ENCODE data around the gene PRMT2.

PRMT2 gene

GRCh38 chr21:46641656-46642055 lies 6.2 kb downstream of the PRMT2 start:
- no peak for DNase-seq (ENCODE audit: low spot score)

GRCh38 chr21:46643379-46644177 lies 8.1 kb downstream of the PRMT2 start:
- DNase-seq (ENCODE audit: low spot score) = no peak

GRCh38 chr21:46645840-46646239 lies 10.4 kb downstream of the PRMT2 start:
- no peak for DNase-seq (ENCODE audit: low spot score)

DNA sequence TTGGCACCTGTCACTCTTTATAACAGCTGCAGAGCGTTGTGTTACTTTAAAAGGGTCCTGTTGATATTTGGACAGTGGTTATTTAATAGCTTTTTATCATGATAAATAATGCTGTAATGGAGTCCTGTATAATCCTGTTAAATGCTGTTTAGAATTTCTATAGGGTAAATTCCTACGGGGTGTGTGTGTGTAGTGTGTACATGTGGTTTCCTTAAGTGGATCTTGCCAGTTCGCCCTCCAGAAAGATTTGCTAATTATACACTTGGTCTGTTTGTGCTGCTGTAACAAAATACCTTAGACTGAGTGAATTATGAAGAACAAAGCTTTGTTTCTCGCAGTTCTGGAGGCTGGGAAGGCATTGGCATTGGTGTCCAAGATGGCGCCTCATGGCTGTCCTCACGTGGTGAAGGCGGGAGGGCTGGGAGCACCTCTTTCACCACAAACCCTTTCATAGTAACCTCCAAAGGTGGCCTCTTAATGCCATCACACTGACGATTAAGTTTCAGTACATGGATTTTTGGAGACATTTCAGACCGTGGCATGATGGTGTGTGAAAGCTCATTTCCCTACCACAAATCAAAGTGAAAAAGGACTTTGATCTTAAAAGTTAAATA lies 11.2 kb downstream of the PRMT2 start:
- no peak for DNase-seq (ENCODE audit: low spot score)

DNA sequence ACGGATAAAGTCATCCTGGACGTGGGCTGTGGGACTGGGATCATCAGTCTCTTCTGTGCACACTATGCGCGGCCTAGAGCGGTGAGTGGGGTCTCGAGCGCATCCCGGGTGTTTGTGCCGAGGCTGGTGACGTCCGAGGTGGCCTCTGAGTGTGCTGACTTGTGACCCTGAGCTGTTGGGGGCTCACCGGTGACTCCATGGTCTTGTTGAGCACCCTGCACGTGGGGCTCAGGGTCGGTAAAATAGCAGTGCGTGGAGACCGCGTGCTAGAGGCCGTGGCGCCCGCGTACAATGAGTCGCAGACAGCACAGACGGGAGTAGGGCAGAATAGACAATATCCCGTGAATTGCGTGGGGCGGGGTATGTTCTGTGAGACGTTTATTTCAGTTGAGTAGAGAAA lies 13.1 kb downstream of the PRMT2 start:
- no peak for DNase-seq (ENCODE audit: low spot score)

DNA sequence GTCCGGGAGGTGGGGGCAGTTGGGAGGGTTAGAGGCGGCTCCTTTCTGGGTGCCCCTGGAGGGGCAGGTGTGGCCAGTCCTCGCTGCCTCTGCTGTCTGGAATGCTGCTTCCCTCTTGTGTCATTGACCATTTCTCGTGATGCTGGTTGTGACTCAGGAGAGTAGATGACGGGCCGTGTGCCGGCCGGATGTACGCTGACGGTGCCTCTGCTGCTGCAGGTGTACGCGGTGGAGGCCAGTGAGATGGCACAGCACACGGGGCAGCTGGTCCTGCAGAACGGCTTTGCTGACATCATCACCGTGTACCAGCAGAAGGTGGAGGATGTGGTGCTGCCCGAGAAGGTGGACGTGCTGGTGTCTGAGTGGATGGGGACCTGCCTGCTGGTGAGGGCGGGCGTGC lies 13.9 kb downstream of the PRMT2 start:
- no peak for DNase-seq (ENCODE audit: low spot score)

DNA sequence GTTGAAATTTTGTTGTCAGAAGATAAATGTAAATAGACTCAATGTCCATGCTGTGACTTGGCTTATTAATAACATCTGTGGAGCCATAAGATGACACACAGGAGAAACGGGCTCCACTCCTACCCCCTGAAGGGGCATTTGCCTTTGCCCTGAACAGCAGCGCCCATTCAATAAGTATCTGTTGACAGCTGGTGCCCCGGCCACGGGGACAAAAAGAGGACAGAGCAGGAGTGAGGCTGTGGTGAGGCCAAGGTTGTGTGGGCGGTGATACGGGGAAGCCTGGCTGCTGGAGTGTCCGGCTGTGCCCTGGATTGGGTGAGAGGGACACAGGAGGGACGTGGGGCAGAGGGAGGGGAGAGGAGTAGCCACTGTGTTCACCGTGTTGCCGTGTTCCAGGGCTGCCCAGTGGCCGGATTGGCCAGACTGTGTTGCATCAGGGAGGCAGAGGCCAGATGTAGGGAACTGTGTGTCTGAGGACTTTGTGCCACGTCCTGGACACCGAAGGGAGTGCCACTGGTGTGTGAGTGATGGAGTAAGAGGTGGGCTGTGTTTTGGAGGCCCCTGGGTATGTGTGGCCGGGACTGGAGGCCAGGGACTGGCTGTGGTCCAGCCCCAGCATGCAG lies 15.1 kb downstream of the PRMT2 start:
- DNase-seq (ENCODE audit: low spot score) = no peak

GRCh38 chr21:46651121-46651520 lies 15.6 kb downstream of the PRMT2 start:
- no peak for DNase-seq (ENCODE audit: low spot score)

- no peak for DNase-seq (ENCODE audit: low spot score)
Measured at GRCh38 chr21:46655230-46655629, 19.8 kb downstream of the PRMT2 start.

DNA sequence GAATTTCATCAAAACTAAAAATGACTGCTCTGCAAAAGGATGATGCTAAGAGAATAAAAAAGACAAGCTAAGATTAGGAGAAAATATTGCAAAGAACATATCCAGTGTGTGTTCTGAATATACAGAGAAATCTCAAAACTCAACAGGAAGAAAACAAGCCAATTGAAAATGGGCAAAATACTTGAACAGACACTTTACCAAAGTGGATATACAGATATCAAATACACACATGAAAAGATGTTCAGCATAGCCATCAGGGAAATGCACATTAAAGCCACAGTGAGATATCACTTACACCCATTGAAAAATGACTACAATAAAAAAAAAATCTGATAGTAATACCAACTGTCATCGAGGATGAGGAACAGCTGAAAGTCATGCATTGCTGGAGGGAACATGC lies 21.3 kb downstream of the PRMT2 start:
- no peak for DNase-seq (ENCODE audit: low spot score)

DNA sequence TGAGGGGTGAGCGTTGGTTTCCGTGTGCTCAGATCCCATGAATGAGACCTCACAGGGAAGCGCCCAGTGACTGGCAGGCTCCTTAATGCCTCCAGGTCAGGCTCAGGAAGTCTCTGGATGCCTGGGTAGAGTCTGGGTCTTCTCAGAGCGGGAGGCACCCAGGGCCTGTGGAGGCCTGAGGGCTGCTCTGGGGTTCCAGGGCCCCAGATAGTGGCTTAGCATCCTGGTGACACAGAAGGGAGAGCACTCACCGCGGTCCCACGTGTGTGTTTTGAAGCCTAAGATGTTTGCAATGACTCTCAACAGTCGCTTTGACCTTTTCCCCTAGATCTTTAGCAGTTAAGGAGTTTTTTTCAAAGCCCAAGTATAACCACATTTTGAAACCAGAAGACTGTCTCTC lies 25.0 kb downstream of the PRMT2 start:
- no peak for DNase-seq (ENCODE audit: low spot score)

- DNase-seq (ENCODE audit: low spot score) = no peak
Measured at GRCh38 chr21:46661211-46661625, 25.7 kb downstream of the PRMT2 start.

GRCh38 chr21:46661642-46662366 lies 26.3 kb downstream of the PRMT2 start:
- DNase-seq (ENCODE audit: low spot score) = no peak

- DNase-seq (ENCODE audit: low spot score) = no peak
Measured at GRCh38 chr21:46662367-46662654, 26.8 kb downstream of the PRMT2 start.

DNA sequence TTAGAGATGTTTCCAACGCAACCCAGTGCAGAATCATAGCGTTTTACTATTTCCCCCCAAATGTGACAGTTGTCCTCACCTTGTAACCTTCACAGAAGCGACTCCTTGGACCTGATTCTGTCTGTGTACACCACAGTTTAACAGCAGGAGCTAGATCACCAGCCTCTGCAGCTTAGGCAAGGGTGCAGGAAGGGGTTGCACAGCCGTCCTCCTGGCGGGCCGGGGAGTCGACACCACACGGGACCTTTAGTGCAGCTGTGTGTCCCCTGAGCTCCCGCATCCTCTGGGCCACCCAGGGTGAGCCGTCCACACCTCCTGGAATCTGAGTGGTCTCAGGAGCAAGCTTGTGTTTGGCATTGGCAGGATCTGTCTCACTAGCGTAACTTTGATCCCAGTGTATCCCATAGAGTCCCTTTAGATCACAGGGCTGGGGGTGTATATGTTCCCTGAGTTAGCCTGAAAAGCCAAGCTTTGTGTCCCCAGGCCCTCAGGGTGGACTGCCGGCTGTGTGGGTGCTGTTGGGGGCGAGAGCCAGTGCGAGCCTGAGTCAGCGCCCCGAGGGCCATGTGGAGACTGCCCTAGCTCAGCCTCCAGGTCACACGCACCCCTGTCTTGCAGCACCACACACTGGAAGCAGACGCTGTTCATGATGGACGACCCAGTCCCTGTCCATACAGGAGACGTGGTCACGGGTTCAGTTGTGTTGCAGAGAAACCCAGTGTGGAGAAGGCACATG lies 27.5 kb downstream of the PRMT2 start:
- no peak for DNase-seq (ENCODE audit: low spot score)

GRCh38 chr21:46663754-46664153 lies 28.3 kb downstream of the PRMT2 start:
- DNase-seq (ENCODE audit: low spot score) = no peak

- DNase-seq (ENCODE audit: low spot score) = no peak
Measured at GRCh38 chr21:46664316-46664995, 29.0 kb downstream of the PRMT2 start.

- no peak for DNase-seq (ENCODE audit: low spot score)
Measured at GRCh38 chr21:46665566-46665965, 30.1 kb downstream of the PRMT2 start.

GRCh38 chr21:46666941-46667740 lies 31.7 kb downstream of the PRMT2 start:
- DNase-seq (ENCODE audit: low spot score) = no peak

DNA sequence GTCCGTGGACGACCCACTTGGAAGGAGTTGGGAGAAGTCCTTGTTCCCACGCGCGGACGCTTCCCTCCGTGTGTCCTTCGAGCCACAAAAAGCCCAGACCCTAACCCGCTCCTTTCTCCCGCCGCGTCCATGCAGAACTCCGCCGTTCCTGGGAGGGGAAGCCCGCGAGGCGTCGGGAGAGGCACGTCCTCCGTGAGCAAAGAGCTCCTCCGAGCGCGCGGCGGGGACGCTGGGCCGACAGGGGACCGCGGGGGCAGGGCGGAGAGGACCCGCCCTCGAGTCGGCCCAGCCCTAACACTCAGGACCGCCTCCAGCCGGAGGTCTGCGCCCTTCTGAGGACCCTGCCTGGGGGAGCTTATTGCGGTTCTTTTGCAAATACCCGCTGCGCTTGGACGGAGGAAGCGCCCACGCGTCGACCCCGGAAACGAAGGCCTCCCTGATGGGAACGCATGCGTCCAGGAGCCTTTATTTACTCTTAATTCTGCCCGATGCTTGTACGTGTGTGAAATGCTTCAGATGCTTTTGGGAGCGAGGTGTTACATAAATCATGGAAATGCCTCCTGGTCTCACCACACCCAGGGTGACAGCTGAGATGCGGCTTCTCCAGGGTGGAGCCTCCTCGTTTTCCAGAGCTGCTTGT lies 32.4 kb downstream of the PRMT2 start:
- no peak for DNase-seq (ENCODE audit: low spot score)

Measured in SK-N-DZ (cell line).